HEK293 (cell line): ENCODE results near the gene PRR33.

Experiments used
- CTCF ChIA-PET: fragments of 350-600 bp; formaldehyde crosslinking; extraction: SDS; loops from one replicate; lab custom pipeline; 2021; ENCODE audit warnings: antibody characterized with exemption; lab: Yijun Ruan, JAX
- POLR2A ChIA-PET: fragments of 300-600 bp; formaldehyde crosslinking; extraction: SDS; loops from one replicate; lab custom pipeline; 2020; ENCODE audit warnings: antibody characterized with exemption, inconsistent platforms; lab: Yijun Ruan, JAX
- H3K27ac ChIP-seq: fragments of 200-500 bp; sonication (Bioruptor generic); 2 replicates; pipeline ENCODE4 v1.5.1; 2014; ENCODE audit warnings: low read depth, low read length, control low read depth, inconsistent platforms; ENCODE audit errors: extremely low read depth
- H3K36me3 ChIP-seq, 2 experiments: fragments of 200-500 bp in 1 of 2; sonication (Bioruptor generic) in 1 of 2; 1 replicate in 1 of 2; 2 replicates in 1 of 2; pipeline ENCODE4 v1.5.1; 2014 to 2017; ENCODE audit warnings: inconsistent platforms in 2 of 2, low read length in 2 of 2; ENCODE audit not compliant: control insufficient read depth in 2 of 2, insufficient read depth in 1 of 2
- H3K4me1 ChIP-seq: fragments of 200-500 bp; sonication (Bioruptor generic); 2 replicates; pipeline ENCODE4 v1.5.1; 2014; ENCODE audit warnings: mild to moderate bottlenecking, low read length, inconsistent platforms; ENCODE audit not compliant: control insufficient read depth, insufficient read depth
- H3K4me3 ChIP-seq: 2 replicates; pipeline ENCODE4 v1.5.1; 2011; ENCODE audit warnings: low read depth, mild to moderate bottlenecking, control low read depth, low read length, moderate library complexity
- H3K9me3 ChIP-seq: fragments of 200-500 bp; sonication (Bioruptor generic); 2 replicates; pipeline ENCODE4 v1.5.1; 2014; ENCODE audit warnings: low read depth, low read length, inconsistent platforms; ENCODE audit not compliant: control insufficient read depth, insufficient read depth
- AEBP2 ChIP-seq: fragments of 450-650 bp; formaldehyde crosslinking; IDR thresholded peaks from 2 replicates; pipeline ENCODE4 v1.5.1; 2016; ENCODE audit warnings: missing biosample characterization, missing genetic modification characterization, borderline replicate concordance
- GLIS1 ChIP-seq: fragments of 450-650 bp; formaldehyde crosslinking; IDR thresholded peaks from 2 replicates; pipeline ENCODE4 v1.5.1; 2016; ENCODE audit warnings: missing biosample characterization, missing genetic modification characterization
- HIC1 ChIP-seq: fragments of 450-650 bp; formaldehyde crosslinking; IDR thresholded peaks from 2 replicates; pipeline ENCODE4 v1.5.1; 2016; ENCODE audit warnings: missing biosample characterization, missing genetic modification characterization
- IKZF3 ChIP-seq: fragments of 450-650 bp; IDR thresholded peaks from 2 replicates; pipeline ENCODE4 v1.5.0; 2018; ENCODE audit warnings: missing biosample characterization, mild to moderate bottlenecking, missing genetic modification characterization, moderate library complexity
- REPIN1 ChIP-seq: fragments of 450-650 bp; formaldehyde crosslinking; IDR thresholded peaks from 2 replicates; pipeline ENCODE4 v1.5.1; 2017; ENCODE audit warnings: missing biosample characterization, missing genetic modification characterization, low read depth
- SALL2 ChIP-seq: fragments of 450-650 bp; formaldehyde crosslinking; IDR thresholded peaks from 2 replicates; pipeline ENCODE4 v1.5.0; 2017; ENCODE audit warnings: missing biosample characterization, mild to moderate bottlenecking, missing genetic modification characterization, borderline replicate concordance
- TSHZ1 ChIP-seq: fragments of 450-650 bp; formaldehyde crosslinking; IDR thresholded peaks from 2 replicates; pipeline ENCODE4 v1.5.1; 2016; ENCODE audit warnings: missing biosample characterization, missing genetic modification characterization, borderline replicate concordance
- ZEB2 ChIP-seq: fragments of 450-650 bp; formaldehyde crosslinking; IDR thresholded peaks from 2 replicates; pipeline ENCODE4 v1.5.1; 2016; ENCODE audit warnings: missing biosample characterization, missing genetic modification characterization
- ZNF214 ChIP-seq: fragments of 450-650 bp; formaldehyde crosslinking; IDR thresholded peaks from 2 replicates; pipeline ENCODE4 v1.5.1; 2017; ENCODE audit warnings: missing biosample characterization, mild to moderate bottlenecking, missing genetic modification characterization, borderline replicate concordance
- ZNF311 ChIP-seq: fragments of 450-650 bp; formaldehyde crosslinking; IDR thresholded peaks from 2 replicates; pipeline ENCODE4 v1.5.1; 2017; ENCODE audit warnings: missing biosample characterization, missing genetic modification characterization, borderline replicate concordance
- ZNF350 ChIP-seq: fragments of 450-650 bp; formaldehyde crosslinking; IDR thresholded peaks from 2 replicates; pipeline ENCODE4 v1.5.0; 2017; ENCODE audit warnings: missing biosample characterization, mild to moderate bottlenecking, missing genetic modification characterization
- ZNF473 ChIP-seq: fragments of 450-650 bp; formaldehyde crosslinking; IDR thresholded peaks from 2 replicates; pipeline ENCODE4 v1.5.1; 2017; ENCODE audit warnings: missing biosample characterization, missing genetic modification characterization
- ZNF555 ChIP-seq: fragments of 450-650 bp; formaldehyde crosslinking; conservative IDR thresholded peaks from 2 replicates; pipeline ENCODE4 v1.5.1; 2017; ENCODE audit warnings: missing biosample characterization, mild to moderate bottlenecking, missing genetic modification characterization, inconsistent platforms
- ZNF654 ChIP-seq: fragments of 450-650 bp; formaldehyde crosslinking; IDR thresholded peaks from 2 replicates; pipeline ENCODE4 v1.5.1; 2016; ENCODE audit warnings: low read depth, missing biosample characterization, missing genetic modification characterization
- ZNF837 ChIP-seq: fragments of 450-650 bp; formaldehyde crosslinking; IDR thresholded peaks from 2 replicates; pipeline ENCODE4 v1.5.1; 2016; ENCODE audit warnings: missing biosample characterization, missing genetic modification characterization
- ZSCAN18 ChIP-seq: fragments of 450-650 bp; formaldehyde crosslinking; IDR thresholded peaks from 2 replicates; pipeline ENCODE4 v1.5.1; 2016; ENCODE audit warnings: missing biosample characterization, missing genetic modification characterization

PRR33 gene

GRCh38 chr11:1899686-1900085 lies 8.0 kb upstream of the PRR33 start:
- POLR2A ChIA-PET, result interaction anchor here (0.6 kb wide), 1 partner anchor 49 kb away, joined by 3 read pairs; no protein-coding TSS in a partner anchor
- no peak overlapping the region for H3K27ac ChIP-seq
- TF ChIP-seq ZNF654 (tag by site-specific recombination) (no peak), ZNF311 (tag by site-specific recombination) (no peak), TSHZ1 (tag by site-specific recombination) (no peak), ZNF837 (tag by site-specific recombination) (no peak), REPIN1 (tag by site-specific recombination) (no peak), IKZF3 (tag by site-specific recombination) (no peak), ZEB2 (tag by site-specific recombination) (no peak), ZNF350 (tag by site-specific recombination) (no peak), AEBP2 (tag by site-specific recombination) (no peak), ZNF473 (no peak), ZNF214 (tag by site-specific recombination) (no peak), ZNF555 (tag by site-specific recombination) (no peak)
- H3K4me1 ChIP-seq, result no peaks in the 10 kb centered on the region
- H3K9me3 ChIP-seq, result no peaks in the 10 kb centered on the region
- CTCF ChIA-PET, result interaction anchor here (0.6 to 0.7 kb wide), 3 partner anchors 10 to 100 kb away, joined by 3 read pairs; no protein-coding TSS in a partner anchor
- H3K4me3 ChIP-seq, result no peak overlapping the region
- no peaks in the 10 kb centered on the region for H3K36me3 ChIP-seq

- Histone ChIP-seq H3K27ac (no peak overlapping the region), H3K4me1 (no peaks in the 10 kb centered on the region), H3K4me3 (no peak overlapping the region), H3K36me3 (no peaks in the 10 kb centered on the region), H3K9me3 (no peaks in the 10 kb centered on the region)
- POLR2A ChIA-PET, result no interaction called here
- CTCF ChIA-PET, result interaction anchor here (0.7 to 1.3 kb wide), 3 partner anchors 17 to 43 kb away, joined by 3 read pairs; no protein-coding TSS in a partner anchor
- TF ChIP-seq SALL2 (tag by site-specific recombination) (no peak), GLIS1 (tag by site-specific recombination) (no peak), ZSCAN18 (tag by site-specific recombination) (no peak), HIC1 (tag by site-specific recombination) (no peak)
These were observed 7.4 kb upstream of the PRR33 start for GRCh38 chr11:1899090-1899489.
